HepG2 (cell line): Measurements from ENCODE around the gene AHSG. TPM values are rescaled to one million over a fixed set of nuclear protein-coding genes. Genes with fewer than 3 reads are reported as not detected.

Experiments
- ARID2 ChIP-seq: sonication (generic); formaldehyde crosslinking; IDR thresholded peaks from 2 replicates; pipeline ENCODE4 v1.8.1; 2022; ENCODE audit warnings: mild to moderate bottlenecking, missing genetic modification reagents, borderline replicate concordance
- KDM2A ChIP-seq: sonication (generic); formaldehyde crosslinking; IDR thresholded peaks from 2 replicates; pipeline ENCODE4 v1.4.0; 2020; ENCODE audit warnings: low read depth, missing genetic modification reagents, borderline replicate concordance
- KLF15 ChIP-seq: sonication (generic); formaldehyde crosslinking; IDR thresholded peaks from 2 replicates; pipeline ENCODE4 v1.8.1; 2023; ENCODE audit warnings: borderline replicate concordance, mild to moderate bottlenecking, inconsistent platforms, missing genetic modification reagents, mixed read lengths
- SIN3A ChIP-seq: IDR thresholded peaks from 2 replicates; pipeline ENCODE4 v1.6.1; 2011; ENCODE audit warnings: low read depth, mild to moderate bottlenecking, control low read depth, low read length, borderline replicate concordance
- STAG1 ChIP-seq: sonication (generic); formaldehyde crosslinking; IDR thresholded peaks from 2 replicates; pipeline ENCODE4 v1.4.0; 2020; ENCODE audit warnings: missing genetic modification reagents
- ZFP36L1 ChIP-seq: sonication (generic); formaldehyde crosslinking; IDR thresholded peaks from 2 replicates; pipeline ENCODE4 v1.8.0; 2022; ENCODE audit warnings: mild to moderate bottlenecking, missing genetic modification reagents, moderate library complexity
- ZFYVE20 ChIP-seq: sonication (generic); formaldehyde crosslinking; IDR thresholded peaks from 2 replicates; pipeline ENCODE4 v1.8.0; 2023; ENCODE audit warnings: low read depth, mild to moderate bottlenecking, moderate library complexity, missing genetic modification reagents, borderline replicate concordance
- ZNF230 ChIP-seq: sonication (generic); formaldehyde crosslinking; IDR thresholded peaks from 2 replicates; pipeline ENCODE4 v1.4.0; 2020; ENCODE audit warnings: mild to moderate bottlenecking, missing genetic modification reagents
- ZNF335 ChIP-seq: sonication (generic); formaldehyde crosslinking; IDR thresholded peaks from 2 replicates; pipeline ENCODE4 v1.4.0; 2020; ENCODE audit warnings: missing genetic modification reagents
- ZNF703 ChIP-seq: sonication (generic); formaldehyde crosslinking; IDR thresholded peaks from 2 replicates; pipeline ENCODE4 v1.5.1; 2020; ENCODE audit warnings: missing genetic modification reagents, mild to moderate bottlenecking, moderate library complexity, borderline replicate concordance
- polyA plus RNA-seq, 8 experiments: library from polyadenylated mRNA; depleted of rRNA in 3 of 8; stranded (reverse) in 7 of 8; unstranded in 1 of 8; fragments of >200 nt; fragmentation: Illumina TruSeq in 4 of 8; extraction: Trizol in 4 of 8; gene quantifications; 2 replicates each; pipeline versions ENCODE4 v1.2.1 to v1.2.3, GENCODE V29; 2011 to 2016; ENCODE audit warnings: low read depth in 4 of 8, missing spikeins in 1 of 8, mixed read lengths in 1 of 8; ENCODE audit not compliant: insufficient read depth in 1 of 8
- total RNA-seq, 5 experiments: library from RNA; depleted of rRNA; stranded (reverse); fragments of >200 nt; fragmentation: Illumina TruSeq; extraction: Trizol; gene quantifications; 2 replicates each; pipeline ENCODE4 v1.2.3, GENCODE V29; 2016; ENCODE audit warnings: low read depth in 1 of 5
- TF ChIP-seq, protein P1 (sequence below): sonication (generic); formaldehyde crosslinking; IDR thresholded peaks from 2 replicates; pipeline ENCODE4 v1.4.0; 2020; ENCODE audit warnings: missing genetic modification reagents, borderline replicate concordance
- TF ChIP-seq, protein P2 (sequence below): IDR thresholded peaks from 2 replicates; pipeline ENCODE4 v1.6.1; 2016; ENCODE audit warnings: missing genetic modification reagents, missing compliant biosample characterization
- TF ChIP-seq, protein P3 (sequence below): sonication (generic); formaldehyde crosslinking; IDR thresholded peaks from 2 replicates; pipeline ENCODE4 v1.4.0; 2020; ENCODE audit warnings: missing genetic modification reagents, borderline replicate concordance
- TF ChIP-seq, protein P4 (sequence below): sonication (generic); formaldehyde crosslinking; IDR thresholded peaks from 2 replicates; pipeline ENCODE4 v1.4.0; 2020; ENCODE audit warnings: mild to moderate bottlenecking, missing genetic modification reagents, borderline replicate concordance
- TF ChIP-seq, protein P5 (sequence below): sonication (generic); formaldehyde crosslinking; IDR thresholded peaks from 2 replicates; pipeline ENCODE4 v1.4.0; 2020; ENCODE audit warnings: mild to moderate bottlenecking, low read depth, missing genetic modification reagents
- TF ChIP-seq, protein P6 (sequence below): sonication (generic); formaldehyde crosslinking; IDR thresholded peaks from 2 replicates; pipeline ENCODE4 v1.5.0; 2020; ENCODE audit warnings: mild to moderate bottlenecking, missing genetic modification reagents

Gene AHSG
- total and polyA plus RNA-seq, 2 of the 13 experiments (the other 11 are each of a cell fraction or from before 2014, with no cell fraction given): 2,043 to 19,152 TPM

DNA sequence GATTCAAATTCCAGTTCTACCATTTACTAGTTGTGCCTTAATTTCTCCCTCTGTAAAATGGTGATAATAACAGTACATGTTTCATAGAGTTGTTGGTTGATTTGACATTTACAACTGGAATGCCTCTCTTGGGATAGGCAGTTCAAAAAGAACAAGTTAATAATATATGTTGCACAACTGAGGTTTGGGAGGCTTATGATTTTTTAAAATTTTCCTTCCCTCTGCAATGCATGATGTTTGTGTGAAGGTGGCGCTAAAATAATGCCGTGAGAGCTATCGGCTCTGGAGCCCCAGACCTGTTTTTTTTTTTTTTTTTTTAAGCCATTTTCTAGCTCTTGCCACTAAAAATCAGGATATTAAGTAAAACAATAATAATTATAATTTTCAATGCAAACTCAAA, 23.7 kb upstream of the AHSG start (continued):
- TF ChIP-seq, protein P1, sequence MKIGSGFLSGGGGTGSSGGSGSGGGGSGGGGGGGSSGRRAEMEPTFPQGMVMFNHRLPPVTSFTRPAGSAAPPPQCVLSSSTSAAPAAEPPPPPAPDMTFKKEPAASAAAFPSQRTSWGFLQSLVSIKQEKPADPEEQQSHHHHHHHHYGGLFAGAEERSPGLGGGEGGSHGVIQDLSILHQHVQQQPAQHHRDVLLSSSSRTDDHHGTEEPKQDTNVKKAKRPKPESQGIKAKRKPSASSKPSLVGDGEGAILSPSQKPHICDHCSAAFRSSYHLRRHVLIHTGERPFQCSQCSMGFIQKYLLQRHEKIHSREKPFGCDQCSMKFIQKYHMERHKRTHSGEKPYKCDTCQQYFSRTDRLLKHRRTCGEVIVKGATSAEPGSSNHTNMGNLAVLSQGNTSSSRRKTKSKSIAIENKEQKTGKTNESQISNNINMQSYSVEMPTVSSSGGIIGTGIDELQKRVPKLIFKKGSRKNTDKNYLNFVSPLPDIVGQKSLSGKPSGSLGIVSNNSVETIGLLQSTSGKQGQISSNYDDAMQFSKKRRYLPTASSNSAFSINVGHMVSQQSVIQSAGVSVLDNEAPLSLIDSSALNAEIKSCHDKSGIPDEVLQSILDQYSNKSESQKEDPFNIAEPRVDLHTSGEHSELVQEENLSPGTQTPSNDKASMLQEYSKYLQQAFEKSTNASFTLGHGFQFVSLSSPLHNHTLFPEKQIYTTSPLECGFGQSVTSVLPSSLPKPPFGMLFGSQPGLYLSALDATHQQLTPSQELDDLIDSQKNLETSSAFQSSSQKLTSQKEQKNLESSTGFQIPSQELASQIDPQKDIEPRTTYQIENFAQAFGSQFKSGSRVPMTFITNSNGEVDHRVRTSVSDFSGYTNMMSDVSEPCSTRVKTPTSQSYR: no peak
- no peak for TF ChIP-seq KLF15
- TF ChIP-seq, protein P2, sequence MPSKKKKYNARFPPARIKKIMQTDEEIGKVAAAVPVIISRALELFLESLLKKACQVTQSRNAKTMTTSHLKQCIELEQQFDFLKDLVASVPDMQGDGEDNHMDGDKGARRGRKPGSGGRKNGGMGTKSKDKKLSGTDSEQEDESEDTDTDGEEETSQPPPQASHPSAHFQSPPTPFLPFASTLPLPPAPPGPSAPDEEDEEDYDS: no peak
- no peak for TF ChIP-seq ZNF335 (CRISPR knock-in tag)
- no peak for TF ChIP-seq ZFP36L1
- TF ChIP-seq, protein P3, sequence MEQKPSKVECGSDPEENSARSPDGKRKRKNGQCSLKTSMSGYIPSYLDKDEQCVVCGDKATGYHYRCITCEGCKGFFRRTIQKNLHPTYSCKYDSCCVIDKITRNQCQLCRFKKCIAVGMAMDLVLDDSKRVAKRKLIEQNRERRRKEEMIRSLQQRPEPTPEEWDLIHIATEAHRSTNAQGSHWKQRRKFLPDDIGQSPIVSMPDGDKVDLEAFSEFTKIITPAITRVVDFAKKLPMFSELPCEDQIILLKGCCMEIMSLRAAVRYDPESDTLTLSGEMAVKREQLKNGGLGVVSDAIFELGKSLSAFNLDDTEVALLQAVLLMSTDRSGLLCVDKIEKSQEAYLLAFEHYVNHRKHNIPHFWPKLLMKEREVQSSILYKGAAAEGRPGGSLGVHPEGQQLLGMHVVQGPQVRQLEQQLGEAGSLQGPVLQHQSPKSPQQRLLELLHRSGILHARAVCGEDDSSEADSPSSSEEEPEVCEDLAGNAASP (CRISPR knock-in tag): no peak
- TF ChIP-seq, protein P4, sequence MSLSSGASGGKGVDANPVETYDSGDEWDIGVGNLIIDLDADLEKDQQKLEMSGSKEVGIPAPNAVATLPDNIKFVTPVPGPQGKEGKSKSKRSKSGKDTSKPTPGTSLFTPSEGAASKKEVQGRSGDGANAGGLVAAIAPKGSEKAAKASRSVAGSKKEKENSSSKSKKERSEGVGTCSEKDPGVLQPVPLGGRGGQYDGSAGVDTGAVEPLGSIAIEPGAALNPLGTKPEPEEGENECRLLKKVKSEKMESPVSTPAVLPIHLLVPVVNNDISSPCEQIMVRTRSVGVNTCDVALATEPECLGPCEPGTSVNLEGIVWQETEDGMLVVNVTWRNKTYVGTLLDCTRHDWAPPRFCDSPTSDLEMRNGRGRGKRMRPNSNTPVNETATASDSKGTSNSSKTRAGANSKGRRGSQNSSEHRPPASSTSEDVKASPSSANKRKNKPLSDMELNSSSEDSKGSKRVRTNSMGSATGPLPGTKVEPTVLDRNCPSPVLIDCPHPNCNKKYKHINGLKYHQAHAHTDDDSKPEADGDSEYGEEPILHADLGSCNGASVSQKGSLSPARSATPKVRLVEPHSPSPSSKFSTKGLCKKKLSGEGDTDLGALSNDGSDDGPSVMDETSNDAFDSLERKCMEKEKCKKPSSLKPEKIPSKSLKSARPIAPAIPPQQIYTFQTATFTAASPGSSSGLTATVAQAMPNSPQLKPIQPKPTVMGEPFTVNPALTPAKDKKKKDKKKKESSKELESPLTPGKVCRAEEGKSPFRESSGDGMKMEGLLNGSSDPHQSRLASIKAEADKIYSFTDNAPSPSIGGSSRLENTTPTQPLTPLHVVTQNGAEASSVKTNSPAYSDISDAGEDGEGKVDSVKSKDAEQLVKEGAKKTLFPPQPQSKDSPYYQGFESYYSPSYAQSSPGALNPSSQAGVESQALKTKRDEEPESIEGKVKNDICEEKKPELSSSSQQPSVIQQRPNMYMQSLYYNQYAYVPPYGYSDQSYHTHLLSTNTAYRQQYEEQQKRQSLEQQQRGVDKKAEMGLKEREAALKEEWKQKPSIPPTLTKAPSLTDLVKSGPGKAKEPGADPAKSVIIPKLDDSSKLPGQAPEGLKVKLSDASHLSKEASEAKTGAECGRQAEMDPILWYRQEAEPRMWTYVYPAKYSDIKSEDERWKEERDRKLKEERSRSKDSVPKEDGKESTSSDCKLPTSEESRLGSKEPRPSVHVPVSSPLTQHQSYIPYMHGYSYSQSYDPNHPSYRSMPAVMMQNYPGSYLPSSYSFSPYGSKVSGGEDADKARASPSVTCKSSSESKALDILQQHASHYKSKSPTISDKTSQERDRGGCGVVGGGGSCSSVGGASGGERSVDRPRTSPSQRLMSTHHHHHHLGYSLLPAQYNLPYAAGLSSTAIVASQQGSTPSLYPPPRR (CRISPR knock-in tag): no peak
- TF ChIP-seq KDM2A (CRISPR knock-in tag): no peak
- no peak for TF ChIP-seq ZFYVE20 (CRISPR knock-in tag)
- TF ChIP-seq STAG1 (CRISPR knock-in tag): peak; percentile 77
- no peak for TF ChIP-seq SIN3A
- TF ChIP-seq, protein P5, sequence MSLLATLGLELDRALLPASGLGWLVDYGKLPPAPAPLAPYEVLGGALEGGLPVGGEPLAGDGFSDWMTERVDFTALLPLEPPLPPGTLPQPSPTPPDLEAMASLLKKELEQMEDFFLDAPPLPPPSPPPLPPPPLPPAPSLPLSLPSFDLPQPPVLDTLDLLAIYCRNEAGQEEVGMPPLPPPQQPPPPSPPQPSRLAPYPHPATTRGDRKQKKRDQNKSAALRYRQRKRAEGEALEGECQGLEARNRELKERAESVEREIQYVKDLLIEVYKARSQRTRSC (CRISPR knock-in tag): no peak
- TF ChIP-seq ARID2 (CRISPR knock-in tag): no peak
- no peak for TF ChIP-seq ZNF703
- TF ChIP-seq, protein P6, sequence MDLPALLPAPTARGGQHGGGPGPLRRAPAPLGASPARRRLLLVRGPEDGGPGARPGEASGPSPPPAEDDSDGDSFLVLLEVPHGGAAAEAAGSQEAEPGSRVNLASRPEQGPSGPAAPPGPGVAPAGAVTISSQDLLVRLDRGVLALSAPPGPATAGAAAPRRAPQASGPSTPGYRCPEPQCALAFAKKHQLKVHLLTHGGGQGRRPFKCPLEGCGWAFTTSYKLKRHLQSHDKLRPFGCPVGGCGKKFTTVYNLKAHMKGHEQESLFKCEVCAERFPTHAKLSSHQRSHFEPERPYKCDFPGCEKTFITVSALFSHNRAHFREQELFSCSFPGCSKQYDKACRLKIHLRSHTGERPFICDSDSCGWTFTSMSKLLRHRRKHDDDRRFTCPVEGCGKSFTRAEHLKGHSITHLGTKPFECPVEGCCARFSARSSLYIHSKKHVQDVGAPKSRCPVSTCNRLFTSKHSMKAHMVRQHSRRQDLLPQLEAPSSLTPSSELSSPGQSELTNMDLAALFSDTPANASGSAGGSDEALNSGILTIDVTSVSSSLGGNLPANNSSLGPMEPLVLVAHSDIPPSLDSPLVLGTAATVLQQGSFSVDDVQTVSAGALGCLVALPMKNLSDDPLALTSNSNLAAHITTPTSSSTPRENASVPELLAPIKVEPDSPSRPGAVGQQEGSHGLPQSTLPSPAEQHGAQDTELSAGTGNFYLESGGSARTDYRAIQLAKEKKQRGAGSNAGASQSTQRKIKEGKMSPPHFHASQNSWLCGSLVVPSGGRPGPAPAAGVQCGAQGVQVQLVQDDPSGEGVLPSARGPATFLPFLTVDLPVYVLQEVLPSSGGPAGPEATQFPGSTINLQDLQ (CRISPR knock-in tag): no peak
- peak; percentile 90; the same call in 1 of the 2 replicates for TF ChIP-seq ZNF230 (CRISPR knock-in tag)
